H9 (cell line): ENCODE measurements around the gene NDUFAF2. TPM values are rescaled to one million over a fixed set of nuclear protein-coding genes. Genes with fewer than 3 reads are reported as not detected.

ENCODE experiments used
- DNase-seq: peaks from one replicate; pipeline ENCODE4 v3.0.0-alpha.2; 2017
- H2AFZ ChIP-seq: one replicate; pipeline ENCODE4 v1.6.1; 2013; ENCODE audit warnings: mild to moderate bottlenecking, low read length, control low read depth, moderate library complexity
- H2AK5ac ChIP-seq: 2 replicates; pipeline ENCODE4 v1.6.1; 2013; ENCODE audit warnings: low read length, control low read depth, mixed read lengths; ENCODE audit not compliant: insufficient read length
- H2BK120ac ChIP-seq: one replicate; pipeline ENCODE4 v1.6.1; 2013; ENCODE audit warnings: low read depth, mild to moderate bottlenecking, low read length, control low read depth, inconsistent platforms; ENCODE audit not compliant: poor library complexity, severe bottlenecking
- H2BK12ac ChIP-seq: 2 replicates; pipeline ENCODE4 v1.6.1; 2013; ENCODE audit warnings: low read length, control low read depth, mixed read lengths, low read depth; ENCODE audit not compliant: insufficient read length
- H2BK15ac ChIP-seq: 2 replicates; pipeline ENCODE4 v1.6.1; 2013; ENCODE audit warnings: low read depth, low read length, control low read depth
- H2BK20ac ChIP-seq: one replicate; pipeline ENCODE4 v1.6.1; 2013; ENCODE audit warnings: low read depth, mild to moderate bottlenecking, low read length, control low read depth, inconsistent platforms; ENCODE audit not compliant: poor library complexity, severe bottlenecking
- H2BK5ac ChIP-seq: 2 replicates; pipeline ENCODE4 v1.6.1; 2013; ENCODE audit warnings: low read length, control low read depth, mixed read lengths; ENCODE audit not compliant: insufficient read length
- H3K14ac ChIP-seq: 2 replicates; pipeline ENCODE4 v1.6.1; 2013; ENCODE audit warnings: low read length, control low read depth; ENCODE audit not compliant: insufficient read depth
- H3K18ac ChIP-seq: 2 replicates; pipeline ENCODE4 v1.6.1; 2013; ENCODE audit warnings: low read depth, mild to moderate bottlenecking, mixed read lengths, low read length, control low read depth; ENCODE audit not compliant: insufficient read length
- H3K23ac ChIP-seq: 2 replicates; pipeline ENCODE4 v1.6.1; 2013; ENCODE audit warnings: low read length, control low read depth, mixed read lengths, low read depth; ENCODE audit not compliant: insufficient read length
- H3K23me2 ChIP-seq: 2 replicates; pipeline ENCODE4 v1.6.1; 2013; ENCODE audit warnings: low read depth, mild to moderate bottlenecking, mixed read lengths, low read length, control low read depth; ENCODE audit not compliant: insufficient read length, poor library complexity, severe bottlenecking
- H3K27ac ChIP-seq: 2 replicates; pipeline ENCODE4 v1.5.1; 2013; ENCODE audit warnings: low read length, control low read depth, mixed read lengths, low read depth; ENCODE audit not compliant: insufficient read length
- H3K27me3 ChIP-seq: 2 replicates; pipeline ENCODE4 v1.6.1; 2013; ENCODE audit warnings: low read length, control low read depth, inconsistent platforms; ENCODE audit not compliant: insufficient read depth
- H3K4ac ChIP-seq: 2 replicates; pipeline ENCODE4 v1.6.1; 2013; ENCODE audit warnings: low read depth, mild to moderate bottlenecking, control low read depth, inconsistent platforms, low read length, moderate library complexity
- H3K4me1 ChIP-seq: 2 replicates; pipeline ENCODE4 v1.6.1; 2013; ENCODE audit warnings: low read length, control low read depth, inconsistent platforms; ENCODE audit not compliant: insufficient read depth
- H3K4me2 ChIP-seq: 2 replicates; pipeline ENCODE4 v1.6.1; 2013; ENCODE audit warnings: low read length, control low read depth, mixed read lengths; ENCODE audit not compliant: insufficient read length, insufficient read depth
- H3K56ac ChIP-seq: 2 replicates; pipeline ENCODE4 v1.6.1; 2013; ENCODE audit warnings: low read depth, mild to moderate bottlenecking, mixed read lengths, low read length, control low read depth; ENCODE audit not compliant: insufficient read length
- H3K79me1 ChIP-seq: 2 replicates; pipeline ENCODE4 v1.6.1; 2013; ENCODE audit warnings: low read depth, mild to moderate bottlenecking, moderate library complexity, low read length, control low read depth, inconsistent platforms; ENCODE audit not compliant: insufficient read depth, poor library complexity, severe bottlenecking
- H3K79me2 ChIP-seq: 2 replicates; pipeline ENCODE4 v1.6.1; 2013; ENCODE audit warnings: low read length, control low read depth, inconsistent platforms; ENCODE audit not compliant: insufficient read depth
- H3K9ac ChIP-seq: 2 replicates; pipeline ENCODE4 v1.6.1; 2013; ENCODE audit warnings: low read length, control low read depth, mixed read lengths; ENCODE audit not compliant: insufficient read length; ENCODE audit errors: extremely low read depth
- H3K9me3 ChIP-seq: one replicate; pipeline ENCODE4 v1.6.1; 2013; ENCODE audit warnings: low read depth, low read length, inconsistent platforms; ENCODE audit not compliant: control insufficient read depth
- H3T11ph ChIP-seq: one replicate; pipeline ENCODE4 v1.6.1; 2013; ENCODE audit warnings: mild to moderate bottlenecking, low read length, control low read depth, inconsistent platforms
- H4K20me1 ChIP-seq: one replicate; pipeline ENCODE4 v1.6.1; 2013; ENCODE audit not compliant: control insufficient read depth, insufficient read length, insufficient read depth
- H4K5ac ChIP-seq: 2 replicates; pipeline ENCODE4 v1.6.1; 2013; ENCODE audit warnings: low read depth, mild to moderate bottlenecking, mixed read lengths, low read length, control low read depth; ENCODE audit not compliant: insufficient read length
- H4K8ac ChIP-seq: replicated peaks from 2 replicates; pipeline ENCODE4 v1.6.1; 2013; ENCODE audit warnings: low read length, control low read depth, mixed read lengths, low read depth; ENCODE audit not compliant: insufficient read length
- H4K91ac ChIP-seq: 2 replicates; pipeline ENCODE4 v1.6.1; 2013; ENCODE audit warnings: low read depth, mild to moderate bottlenecking, moderate library complexity, mixed read lengths, low read length, control low read depth; ENCODE audit not compliant: insufficient read length
- H3K27ac Mint-ChIP-seq, 3 experiments: 2 replicates in 2 of 3; 3 replicates in 1 of 3; pipeline ENCODE4 v1.8.0; 2020 to 2021; ENCODE audit warnings: mixed read lengths in 3 of 3, mild to moderate bottlenecking in 1 of 3, moderate library complexity in 1 of 3
- H3K27me3 Mint-ChIP-seq: 2 replicates; pipeline ENCODE4 v1.8.0; 2021; ENCODE audit warnings: low read depth, mild to moderate bottlenecking, moderate library complexity, mixed read lengths
- H3K36me3 Mint-ChIP-seq, 3 experiments: 2 replicates in 2 of 3; 3 replicates in 1 of 3; pipeline ENCODE4 v1.8.0; 2020 to 2021; ENCODE audit warnings: low read depth in 3 of 3, mixed read lengths in 3 of 3; ENCODE audit not compliant: insufficient read depth in 1 of 3
- H3K4me1 Mint-ChIP-seq, 2 experiments: 2 replicates each; pipeline ENCODE4 v1.8.0; 2020; ENCODE audit warnings: mixed read lengths in 2 of 2
- H3K4me3 Mint-ChIP-seq, 2 experiments: 2 replicates in 1 of 2; 3 replicates in 1 of 2; pipeline ENCODE4 v1.8.0; 2020 to 2021; ENCODE audit warnings: mild to moderate bottlenecking in 2 of 2, mixed read lengths in 2 of 2, moderate library complexity in 1 of 2
- H3K9me3 Mint-ChIP-seq, 2 experiments: 2 replicates in 1 of 2; 3 replicates in 1 of 2; pipeline ENCODE4 v1.8.0; 2020; ENCODE audit warnings: mild to moderate bottlenecking in 2 of 2, mixed read lengths in 2 of 2, moderate library complexity in 1 of 2
- total RNA-seq: library from RNA; stranded (reverse); gene quantifications from 2 replicates; pipeline ENCODE4 v1.2.1, GENCODE V29; 2021
- TF ChIP-seq, protein P1 (sequence below): fragments of 200-600 bp; sonication (generic); conservative IDR thresholded peaks from 3 replicates; pipeline ENCODE4 v1.8.0; 2021; ENCODE audit warnings: antibody characterized with exemption, mild to moderate bottlenecking

NDUFAF2 gene
- total RNA-seq, 1 experiment from 2014 or later, result 31.4 TPM

DNA sequence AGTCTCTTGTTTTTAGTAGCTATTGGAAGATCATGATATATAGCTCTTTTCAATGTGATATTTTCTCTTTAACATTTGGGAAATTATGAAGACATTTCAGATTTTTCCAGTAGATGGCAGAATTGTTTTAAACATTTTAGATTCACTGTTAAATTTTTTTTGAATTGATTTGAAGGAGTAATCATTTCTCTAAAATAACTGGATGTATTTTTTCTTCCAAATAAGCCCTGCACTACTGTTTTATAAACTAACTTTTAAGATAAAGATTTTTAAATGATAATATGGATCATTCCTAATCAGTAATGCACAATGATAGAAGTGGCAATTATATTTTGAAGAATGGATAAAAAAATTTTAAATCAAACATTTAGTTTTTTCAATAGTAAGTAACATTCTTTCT lies 14.2 kb downstream of the NDUFAF2 start:
- H3K23me2 ChIP-seq, result no peaks in the 10 kb centered on the region
- TF ChIP-seq, protein P1, sequence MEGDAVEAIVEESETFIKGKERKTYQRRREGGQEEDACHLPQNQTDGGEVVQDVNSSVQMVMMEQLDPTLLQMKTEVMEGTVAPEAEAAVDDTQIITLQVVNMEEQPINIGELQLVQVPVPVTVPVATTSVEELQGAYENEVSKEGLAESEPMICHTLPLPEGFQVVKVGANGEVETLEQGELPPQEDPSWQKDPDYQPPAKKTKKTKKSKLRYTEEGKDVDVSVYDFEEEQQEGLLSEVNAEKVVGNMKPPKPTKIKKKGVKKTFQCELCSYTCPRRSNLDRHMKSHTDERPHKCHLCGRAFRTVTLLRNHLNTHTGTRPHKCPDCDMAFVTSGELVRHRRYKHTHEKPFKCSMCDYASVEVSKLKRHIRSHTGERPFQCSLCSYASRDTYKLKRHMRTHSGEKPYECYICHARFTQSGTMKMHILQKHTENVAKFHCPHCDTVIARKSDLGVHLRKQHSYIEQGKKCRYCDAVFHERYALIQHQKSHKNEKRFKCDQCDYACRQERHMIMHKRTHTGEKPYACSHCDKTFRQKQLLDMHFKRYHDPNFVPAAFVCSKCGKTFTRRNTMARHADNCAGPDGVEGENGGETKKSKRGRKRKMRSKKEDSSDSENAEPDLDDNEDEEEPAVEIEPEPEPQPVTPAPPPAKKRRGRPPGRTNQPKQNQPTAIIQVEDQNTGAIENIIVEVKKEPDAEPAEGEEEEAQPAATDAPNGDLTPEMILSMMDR, result peak; percentile 38; the same call in 1 of the 3 replicates
- no peak overlapping the region for H3K4me2 ChIP-seq
- no peak overlapping the region for H4K91ac ChIP-seq
- no peak overlapping the region for H3K14ac ChIP-seq
- Mint-ChIP-seq H3K36me3 (peaks cover 0 to 14% (median 12%) of the 10 kb centered on the region in 3 experiments; a peak in 5 of 7 replicates), H3K4me3 (no peak overlapping the region), H3K4me1 (peaks cover 0 to 3% of the 10 kb centered on the region in 2 experiments; a peak in 1 of 4 replicates), H3K27me3 (no peaks in the 10 kb centered on the region), H3K27ac (no peak overlapping the region), H3K9me3 (peaks cover 9 to 15% of the 10 kb centered on the region in 2 experiments; a peak in 4 of 5 replicates)
- no peak overlapping the region for H2BK5ac ChIP-seq
- no peaks in the 10 kb centered on the region for H3K27me3 ChIP-seq
- no peak overlapping the region for H2AFZ ChIP-seq
- no peak overlapping the region for H4K5ac ChIP-seq
- H2BK12ac ChIP-seq, result no peak overlapping the region
- H4K8ac ChIP-seq, result no peak overlapping the region
- no peak overlapping the region for H2BK20ac ChIP-seq
- 0 out of 2 replicates have a peak, but pooled peaks cover 1% of the 10 kb centered on the region for H3K79me2 ChIP-seq
- H3K79me1 ChIP-seq, result peaks cover 7% of the 10 kb centered on the region
- H3K4me1 ChIP-seq, result no peaks in the 10 kb centered on the region
- no peak overlapping the region for H2BK15ac ChIP-seq
- no peak overlapping the region for H3K56ac ChIP-seq
- no peaks in the 10 kb centered on the region for H4K20me1 ChIP-seq
- no peak overlapping the region for H2AK5ac ChIP-seq
- H3K4ac ChIP-seq, result no peak overlapping the region
- no peak overlapping the region for H3K18ac ChIP-seq
- no peak overlapping the region for H2BK120ac ChIP-seq
- no peak overlapping the region for H3K27ac ChIP-seq
- DNase-seq, result no peak
- H3K9ac ChIP-seq, result no peak overlapping the region
- no peak overlapping the region for H3T11ph ChIP-seq
- H3K9me3 ChIP-seq, result no peaks in the 10 kb centered on the region
- H3K23ac ChIP-seq, result no peak overlapping the region
